Inflammatory macrophage (primary cell): Measurements from ENCODE around the gene VAMP8.
A peak's percentile ranks its signal among the peaks of the same experiment; 100 is the strongest.
"Not testable (repeated sequence)": the region's sequence is repeated elsewhere in the genome, so short reads cannot be mapped to it uniquely, and the experiment has no call there.

Experiments used
- DNase-seq, 2 donors: peaks; one replicate each; pipeline ENCODE4 v3.0.0-alpha.2; 2020 to 2022

The VAMP8 gene

GRCh38 chr2:85599468-85600234 lies 22.3 kb downstream of the VAMP8 start:
- no peak for DNase-seq

- no peak for DNase-seq
Measured at GRCh38 chr2:85600235-85600575, 22.8 kb downstream of the VAMP8 start.

GRCh38 chr2:85600951-85601770 lies 23.8 kb downstream of the VAMP8 start:
- DNase-seq, result no peak

- peak; percentile 30 to 54 for DNase-seq
Measured at GRCh38 chr2:85601771-85602475, 24.5 kb downstream of the VAMP8 start.

- peak; percentile 92 to 97 for DNase-seq
Measured at GRCh38 chr2:85602476-85603234, 25.3 kb downstream of the VAMP8 start, which contains the start of gene TMEM150A. Gene TMEM150A, minus strand, starts transcription at chr2:85602698. Its CDS starts 750 bp downstream, at chr2:85601948.

- DNase-seq, result not testable (repeated sequence)
Measured at GRCh38 chr2:85604133-85604444, 26.7 kb downstream of the VAMP8 start.

- no peak for DNase-seq
Measured at GRCh38 chr2:85604568-85605339, 27.4 kb downstream of the VAMP8 start.

GRCh38 chr2:85605406-85606115 lies 28.2 kb downstream of the VAMP8 start:
- DNase-seq, result no peak

- no peak for DNase-seq
Measured at GRCh38 chr2:85606116-85606455, 28.7 kb downstream of the VAMP8 start.

- DNase-seq, result no peak
Measured at GRCh38 chr2:85607268-85608215, 30.2 kb downstream of the VAMP8 start.

- DNase-seq, result no peak
Measured at GRCh38 chr2:85611217-85611704, 33.9 kb downstream of the VAMP8 start.

GRCh38 chr2:85611705-85612587 lies 34.6 kb downstream of the VAMP8 start, which contains the start of gene C2orf68:
Gene C2orf68, minus strand, starts transcription at chr2:85612066. Its CDS starts 82 bp downstream, at chr2:85611984.
- peak; percentile 88 to 91 for DNase-seq

GRCh38 chr2:85613717-85614515 lies 36.5 kb downstream of the VAMP8 start:
- no peak for DNase-seq

- not testable (repeated sequence) for DNase-seq
Measured at GRCh38 chr2:85614757-85615156, 37.4 kb downstream of the VAMP8 start.

GRCh38 chr2:85615413-85615728 lies 38.0 kb downstream of the VAMP8 start:
- DNase-seq, result no peak

- not testable (repeated sequence) for DNase-seq
Measured at GRCh38 chr2:85617723-85618122, 40.3 kb downstream of the VAMP8 start.

- DNase-seq, result no peak
Measured at GRCh38 chr2:85619617-85620016, 42.2 kb downstream of the VAMP8 start.

- DNase-seq, result no peak
Measured at GRCh38 chr2:85621338-85621737, 44.0 kb downstream of the VAMP8 start.
